A673 (cell line): Measurements from ENCODE around the gene CDC42BPB.

ENCODE experiments used
- EZH2 ChIP-seq: fragments of 200-600 bp; sonication (generic); IDR thresholded peaks from 2 replicates; pipeline ENCODE4 v1.6.1; 2017; ENCODE audit warnings: borderline replicate concordance, low read depth, mild to moderate bottlenecking, mixed read lengths, antibody characterized with exemption, low read length; ENCODE audit not compliant: poor library complexity, severe bottlenecking
- TF ChIP-seq, protein P1 (sequence below): fragments of 300-800, 200-600 bp; sonication (generic); conservative IDR thresholded peaks from 2 replicates; pipeline ENCODE4 v1.5.1; 2017; ENCODE audit warnings: low read depth, mild to moderate bottlenecking, antibody characterized with exemption, low read length, moderate library complexity, mixed read lengths

DNA sequence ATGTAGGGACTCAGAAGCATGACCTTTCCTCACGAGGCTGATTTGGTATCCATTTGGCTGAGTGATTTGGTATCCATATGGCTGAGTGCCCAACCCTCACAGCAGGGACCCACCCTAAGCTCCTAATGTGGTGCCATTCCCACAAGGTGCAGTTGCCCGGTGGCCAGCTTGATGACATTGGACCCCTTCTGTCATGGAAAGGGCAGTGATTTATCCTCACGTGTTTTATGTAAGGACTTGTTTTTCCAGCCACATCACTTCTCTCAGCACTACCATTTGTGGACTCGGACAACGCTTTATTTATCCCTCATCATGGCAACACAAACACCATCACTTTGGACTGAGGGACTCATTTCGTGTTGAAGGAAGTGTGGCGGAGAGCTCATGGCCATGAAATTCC lies 8.5 kb upstream of the CDC42BPB start:
- TF ChIP-seq, protein P1, sequence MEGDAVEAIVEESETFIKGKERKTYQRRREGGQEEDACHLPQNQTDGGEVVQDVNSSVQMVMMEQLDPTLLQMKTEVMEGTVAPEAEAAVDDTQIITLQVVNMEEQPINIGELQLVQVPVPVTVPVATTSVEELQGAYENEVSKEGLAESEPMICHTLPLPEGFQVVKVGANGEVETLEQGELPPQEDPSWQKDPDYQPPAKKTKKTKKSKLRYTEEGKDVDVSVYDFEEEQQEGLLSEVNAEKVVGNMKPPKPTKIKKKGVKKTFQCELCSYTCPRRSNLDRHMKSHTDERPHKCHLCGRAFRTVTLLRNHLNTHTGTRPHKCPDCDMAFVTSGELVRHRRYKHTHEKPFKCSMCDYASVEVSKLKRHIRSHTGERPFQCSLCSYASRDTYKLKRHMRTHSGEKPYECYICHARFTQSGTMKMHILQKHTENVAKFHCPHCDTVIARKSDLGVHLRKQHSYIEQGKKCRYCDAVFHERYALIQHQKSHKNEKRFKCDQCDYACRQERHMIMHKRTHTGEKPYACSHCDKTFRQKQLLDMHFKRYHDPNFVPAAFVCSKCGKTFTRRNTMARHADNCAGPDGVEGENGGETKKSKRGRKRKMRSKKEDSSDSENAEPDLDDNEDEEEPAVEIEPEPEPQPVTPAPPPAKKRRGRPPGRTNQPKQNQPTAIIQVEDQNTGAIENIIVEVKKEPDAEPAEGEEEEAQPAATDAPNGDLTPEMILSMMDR, result no peak
- TF ChIP-seq EZH2, result no peak
